ENCODE data around the gene COQ6.
"Not testable (repeated sequence)": the region's sequence is repeated elsewhere in the genome, so short reads cannot be mapped to it uniquely, and the experiment has no call there.

Gene COQ6

DNA sequence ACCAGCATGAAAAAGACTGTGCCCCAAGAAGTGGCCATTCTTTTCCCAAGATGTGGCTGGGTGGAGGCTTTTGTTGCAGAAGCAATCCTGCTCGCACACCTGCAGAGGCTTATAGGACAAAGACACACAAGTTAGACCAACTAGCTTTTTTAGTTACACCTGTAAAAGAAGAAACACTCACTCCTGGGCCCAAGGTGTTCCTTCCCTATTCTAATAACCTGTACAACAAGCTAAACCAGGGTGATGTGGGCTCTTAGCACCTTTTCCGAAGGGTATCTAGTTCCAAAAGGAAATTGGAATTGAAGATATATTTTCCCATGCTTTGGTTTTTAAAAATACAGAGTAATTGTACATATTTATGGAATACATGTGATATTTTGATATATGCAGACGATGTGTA is 38.0 kb downstream of the COQ6 start:
- no peak for DNase-seq (ENCODE audit: low read depth)

DNA sequence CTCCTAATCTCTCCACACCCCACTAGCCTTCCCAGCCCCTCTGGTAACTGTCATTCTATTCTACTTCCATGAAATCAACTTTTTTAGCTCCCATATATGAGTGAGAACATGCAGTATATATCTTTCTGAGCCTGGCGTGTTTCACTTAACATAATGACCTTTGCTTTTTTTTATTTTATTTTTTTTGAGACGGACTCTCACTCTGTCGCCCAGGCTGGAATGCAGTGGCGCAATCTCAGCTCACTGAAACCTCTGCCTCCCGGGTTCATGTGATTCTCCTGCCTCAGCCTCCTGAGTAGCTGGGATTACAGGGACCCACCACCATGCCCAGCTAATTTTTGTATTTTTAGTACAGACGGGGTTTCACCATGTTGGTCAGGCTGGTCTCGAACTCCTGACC is 38.6 kb downstream of the COQ6 start:
- DNase-seq (ENCODE audit: low read depth): not testable (repeated sequence)

DNA sequence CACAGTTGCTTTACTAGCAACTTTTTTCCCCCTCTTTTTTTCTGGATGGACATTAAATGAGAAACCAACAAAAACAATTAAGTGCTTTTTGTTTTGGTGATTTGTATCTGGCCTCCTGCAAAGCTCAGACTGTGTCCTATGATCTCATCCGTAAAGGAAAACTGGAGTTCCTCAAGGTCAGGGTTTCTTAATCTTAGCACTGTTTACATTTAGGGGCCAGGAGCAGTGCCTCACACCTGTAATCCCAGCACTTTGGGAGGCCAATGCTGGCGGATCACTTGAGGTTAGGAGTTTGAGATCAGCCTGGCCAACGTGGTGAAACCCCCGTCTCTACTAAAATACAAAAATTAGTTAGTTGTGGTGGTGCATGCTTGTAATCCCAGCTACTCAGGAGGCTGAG is 41.0 kb downstream of the COQ6 start:
- no peak for DNase-seq (ENCODE audit: low read depth)

DNA sequence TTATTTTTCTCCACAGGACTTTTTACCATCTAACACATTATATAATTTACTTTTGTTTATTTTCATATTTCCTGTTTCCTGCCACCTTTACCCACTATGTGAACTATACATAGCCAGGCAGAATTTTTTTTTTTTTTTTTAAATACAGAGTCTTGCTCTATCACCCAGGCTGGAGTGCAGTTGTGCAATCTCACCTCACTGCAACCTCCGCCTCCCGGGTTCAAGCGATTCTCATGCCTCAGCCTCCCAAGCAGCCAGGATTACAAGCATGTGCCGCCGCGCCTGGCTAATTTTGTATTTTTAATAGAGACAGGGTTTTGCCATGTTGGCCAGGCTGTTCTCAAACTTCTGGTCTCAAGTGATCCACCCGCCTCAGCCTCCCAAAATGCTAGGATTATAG is 44.8 kb downstream of the COQ6 start:
- DNase-seq (ENCODE audit: low read depth): not testable (repeated sequence)

DNA sequence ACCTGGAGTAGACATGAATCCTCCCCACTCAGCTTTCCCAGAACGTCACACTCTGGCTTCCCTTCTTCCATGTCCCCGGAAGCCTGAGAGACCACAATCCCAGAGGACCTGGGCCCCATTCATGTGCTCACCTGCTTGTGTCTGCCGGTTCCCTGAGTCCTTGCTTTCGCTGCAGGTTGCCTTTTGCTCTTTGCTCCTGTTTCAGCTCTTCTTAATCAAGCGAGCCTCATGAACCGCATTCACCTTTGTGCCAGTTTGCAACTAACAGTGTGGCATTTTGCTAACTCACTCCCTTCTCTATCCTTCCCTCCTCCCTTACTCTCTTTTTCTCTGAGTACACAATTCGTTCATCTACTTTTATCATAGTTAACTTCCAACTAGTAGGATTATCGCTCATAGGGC is 45.9 kb downstream of the COQ6 start:
- DNase-seq (ENCODE audit: low read depth): no peak

DNA sequence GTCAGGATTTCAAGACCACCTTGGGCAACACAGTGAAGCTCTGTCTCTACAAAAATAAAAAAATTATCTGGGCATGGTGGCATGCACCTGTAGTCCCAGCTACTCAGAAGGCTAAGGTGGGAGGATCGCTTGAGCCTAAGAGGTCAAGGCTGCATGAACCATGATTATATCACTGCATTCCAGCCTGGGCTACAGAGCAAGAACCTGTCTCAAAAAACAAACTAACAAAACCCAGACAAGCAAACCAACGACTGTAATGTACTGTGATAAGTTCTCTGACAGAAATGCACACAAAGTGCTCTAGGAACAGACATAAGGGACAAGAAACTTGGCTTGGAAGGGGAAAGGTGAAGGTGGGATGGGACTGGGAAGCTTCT is 46.6 kb downstream of the COQ6 start:
- DNase-seq (ENCODE audit: low read depth): no peak

DNA sequence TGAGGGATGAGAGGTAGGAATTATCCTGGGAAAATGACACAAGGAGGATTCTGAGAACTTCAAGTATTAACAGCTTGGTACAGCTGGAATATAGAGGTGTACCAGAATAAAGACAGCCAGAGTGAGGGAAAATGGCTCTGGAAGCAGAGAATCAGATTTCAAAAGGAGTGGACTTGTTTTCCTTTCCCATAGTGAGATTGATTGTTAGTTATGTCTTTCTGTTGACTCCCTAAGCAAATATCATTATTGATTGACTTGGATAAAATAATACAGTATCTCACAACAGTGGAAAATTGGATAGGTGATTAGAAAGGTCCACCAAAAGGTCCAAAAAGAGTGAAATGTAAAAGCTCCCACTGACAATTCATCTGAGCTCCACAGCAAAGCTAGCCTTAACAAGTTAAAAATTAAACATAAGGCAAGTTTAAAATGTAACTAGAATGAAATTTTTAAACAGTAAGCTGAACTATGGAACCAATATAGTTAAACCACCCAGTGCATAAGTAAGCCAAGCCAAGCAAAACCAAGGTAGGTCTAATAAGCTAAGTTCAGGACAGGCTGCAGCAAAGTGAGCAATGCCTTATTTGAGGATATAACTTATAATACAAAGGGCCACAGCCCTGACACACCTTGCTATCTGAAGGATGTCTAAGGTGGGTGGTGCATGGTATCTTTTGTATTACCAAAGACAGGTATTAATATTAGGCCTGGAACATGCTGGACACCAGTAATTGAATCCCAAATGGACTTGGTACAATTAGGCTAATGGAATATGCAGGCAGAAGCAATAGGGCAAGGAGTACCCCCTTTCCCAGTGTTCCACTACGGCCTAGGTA is 47.2 kb downstream of the COQ6 start:
- DNase-seq (ENCODE audit: low read depth): no peak

DNA sequence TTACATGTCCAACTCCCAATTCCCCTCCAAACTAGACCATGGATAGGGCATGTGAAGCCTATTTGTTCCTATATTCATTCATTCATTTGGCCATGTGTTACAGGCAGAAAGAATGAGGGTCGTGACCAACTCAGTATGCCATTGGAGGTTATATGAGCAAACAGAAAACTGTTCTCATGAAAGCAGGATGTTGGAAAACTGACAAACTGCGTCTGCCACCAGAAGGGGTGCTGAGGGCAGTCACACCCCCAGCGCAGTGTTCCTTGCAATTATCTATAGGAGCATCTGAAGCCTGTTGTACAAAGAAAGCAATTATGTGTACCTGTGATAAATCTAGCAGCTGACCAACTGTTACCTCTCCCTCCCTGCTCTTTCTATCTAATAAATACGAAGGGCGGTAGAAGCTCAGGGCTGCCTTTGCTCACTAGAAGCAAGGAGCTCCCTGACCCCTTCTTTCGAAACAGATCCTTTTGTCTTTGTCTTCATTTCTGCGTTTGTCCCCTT is 47.9 kb downstream of the COQ6 start:
- no peak for DNase-seq (ENCODE audit: low read depth)

DNA sequence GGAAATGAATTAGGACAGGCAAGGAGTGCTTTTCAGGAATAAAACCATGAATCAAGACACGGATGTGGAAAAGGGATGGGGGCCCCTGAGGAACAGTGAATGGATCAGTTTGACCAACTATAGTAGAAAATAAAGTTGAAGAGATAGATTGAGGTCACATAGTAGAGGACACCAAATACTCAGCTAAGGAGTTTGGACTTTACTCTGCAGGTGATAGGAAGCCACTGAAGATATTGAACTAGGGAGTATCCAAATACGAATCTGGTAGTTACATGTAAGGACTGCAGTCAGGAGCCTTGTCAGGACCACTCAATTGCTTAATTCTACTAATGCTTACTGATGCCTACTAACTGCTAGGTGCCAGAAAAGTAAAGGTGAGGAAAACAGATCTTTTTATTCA is 48.6 kb downstream of the COQ6 start:
- no peak for DNase-seq (ENCODE audit: low read depth)

DNA sequence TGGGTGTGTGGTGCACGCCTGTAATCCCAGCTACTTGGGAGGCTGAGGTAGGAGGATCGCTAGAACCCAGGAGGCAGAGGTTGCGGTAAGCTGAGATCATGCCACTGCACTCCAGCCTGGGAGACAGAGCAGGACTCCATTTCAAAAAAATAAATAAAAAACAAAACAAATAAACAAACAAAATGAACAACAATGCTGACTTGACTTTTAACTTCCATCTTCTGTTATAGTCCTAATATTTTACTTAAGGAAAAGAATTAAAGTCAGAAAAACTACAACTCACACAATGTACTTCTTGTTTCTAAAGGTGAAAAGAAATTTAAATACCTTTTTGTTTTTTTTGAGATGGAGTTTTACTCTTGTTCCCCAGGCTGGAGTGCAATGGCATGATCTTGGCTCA is 55.6 kb downstream of the COQ6 start:
- DNase-seq (ENCODE audit: low read depth): not testable (repeated sequence)

DNA sequence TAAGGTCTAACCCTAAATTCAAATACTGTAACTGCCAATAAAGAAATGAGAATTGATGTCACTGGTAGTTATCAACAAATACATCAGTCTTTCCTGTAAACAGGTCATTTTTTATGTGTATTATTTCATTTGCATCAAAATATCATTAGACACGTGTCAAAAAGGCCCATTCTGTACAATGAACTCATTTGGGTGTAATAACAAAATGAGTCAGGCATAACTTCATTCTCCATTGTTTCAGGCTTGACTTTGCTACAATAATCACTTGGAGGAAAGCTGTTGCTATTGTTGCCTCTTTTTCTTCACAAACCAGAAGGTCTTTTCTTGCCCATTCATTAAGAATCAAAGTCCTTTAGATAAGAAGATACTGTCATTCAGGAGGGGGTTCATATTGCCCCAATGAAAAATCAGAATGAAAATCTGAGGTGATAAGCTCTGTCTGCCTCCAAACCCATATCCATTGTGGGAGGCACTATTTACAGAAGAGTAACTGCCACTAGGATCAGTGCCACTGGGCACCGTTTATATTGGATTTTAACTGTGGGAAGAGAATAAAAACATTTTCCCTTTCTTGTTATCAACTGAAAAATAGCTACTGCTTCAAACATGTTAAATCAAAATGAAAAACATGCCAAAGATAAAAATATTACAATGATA is 58.9 kb downstream of the COQ6 start:
- DNase-seq (ENCODE audit: low read depth): no peak

Data from stimulated activated CD8-positive, alpha-beta memory T cell treated with anti-CD3 and anti-CD28 coated beads, Interleukin-12 subunit alpha, Interleukin-12 subunit beta, amount 100 ng/mL, for 4 hours (primary cell).